Muscle of back (tissue), 13 donors: ENCODE data around the gene WDR55. TPM values are rescaled to one million over a fixed set of nuclear protein-coding genes. Genes with fewer than 3 reads are reported as not detected.
"Not testable (repeated sequence)": the region's sequence is repeated elsewhere in the genome, so short reads cannot be mapped to it uniquely, and the experiment has no call there.

ENCODE experiments used
- DNase-seq, 3 donors: peaks; one replicate each; pipeline versions ENCODE4 v3.0.0 to v3.0.0-alpha.2; 2013
- long read RNA-seq, 9 donors: transcript quantifications; one replicate each; lab custom pipeline, GENCODE V29; 2026
- polyA plus RNA-seq, 10 donors: library from polyadenylated mRNA; unstranded; fragments of 120-200 nt; gene quantifications; one replicate each; pipeline ENCODE4 v1.2.1, GENCODE V29; 2013; ENCODE audit not compliant: insufficient read length in 10 of 10

The WDR55 gene, protein sequence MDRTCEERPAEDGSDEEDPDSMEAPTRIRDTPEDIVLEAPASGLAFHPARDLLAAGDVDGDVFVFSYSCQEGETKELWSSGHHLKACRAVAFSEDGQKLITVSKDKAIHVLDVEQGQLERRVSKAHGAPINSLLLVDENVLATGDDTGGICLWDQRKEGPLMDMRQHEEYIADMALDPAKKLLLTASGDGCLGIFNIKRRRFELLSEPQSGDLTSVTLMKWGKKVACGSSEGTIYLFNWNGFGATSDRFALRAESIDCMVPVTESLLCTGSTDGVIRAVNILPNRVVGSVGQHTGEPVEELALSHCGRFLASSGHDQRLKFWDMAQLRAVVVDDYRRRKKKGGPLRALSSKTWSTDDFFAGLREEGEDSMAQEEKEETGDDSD
- 10 to 100 TPM; 10.9 to 16.2 (median 12.8) TPM for polyA plus RNA-seq
- long read RNA-seq, donor 1, full-length matches to known transcripts = 9 of 41 reads
- long read RNA-seq, donor 1, partial matches to known transcripts = 27 of 41 reads
- long read RNA-seq, donor 1, other reads (novel, unspliced or antisense) = 5 of 41 reads
- long read RNA-seq, donor 2, full-length matches to known transcripts = 1 of 15 reads
- long read RNA-seq, donor 2, partial matches to known transcripts = 14 of 15 reads
- long read RNA-seq, donor 2, other reads (novel, unspliced or antisense) = 0 of 15 reads
- long read RNA-seq, donor 3 = 0 reads
- long read RNA-seq, donor 4, full-length matches to known transcripts = 2 of 2 reads
- long read RNA-seq, donor 4, partial matches to known transcripts = 0 of 2 reads
- long read RNA-seq, donor 4, other reads (novel, unspliced or antisense) = 0 of 2 reads
- long read RNA-seq, donor 5, full-length matches to known transcripts = 3 of 18 reads
- long read RNA-seq, donor 5, partial matches to known transcripts = 5 of 18 reads
- long read RNA-seq, donor 5, other reads (novel, unspliced or antisense) = 10 of 18 reads
- long read RNA-seq, donor 6, full-length matches to known transcripts = 2 of 2 reads
- long read RNA-seq, donor 6, partial matches to known transcripts = 0 of 2 reads
- long read RNA-seq, donor 6, other reads (novel, unspliced or antisense) = 0 of 2 reads
- long read RNA-seq, donor 7 = 0 reads
- long read RNA-seq, donor 8, full-length matches to known transcripts = 1 of 1 reads
- long read RNA-seq, donor 8, partial matches to known transcripts = 0 of 1 reads
- long read RNA-seq, donor 8, other reads (novel, unspliced or antisense) = 0 of 1 reads
- long read RNA-seq, donor 9 = 0 reads

DNA sequence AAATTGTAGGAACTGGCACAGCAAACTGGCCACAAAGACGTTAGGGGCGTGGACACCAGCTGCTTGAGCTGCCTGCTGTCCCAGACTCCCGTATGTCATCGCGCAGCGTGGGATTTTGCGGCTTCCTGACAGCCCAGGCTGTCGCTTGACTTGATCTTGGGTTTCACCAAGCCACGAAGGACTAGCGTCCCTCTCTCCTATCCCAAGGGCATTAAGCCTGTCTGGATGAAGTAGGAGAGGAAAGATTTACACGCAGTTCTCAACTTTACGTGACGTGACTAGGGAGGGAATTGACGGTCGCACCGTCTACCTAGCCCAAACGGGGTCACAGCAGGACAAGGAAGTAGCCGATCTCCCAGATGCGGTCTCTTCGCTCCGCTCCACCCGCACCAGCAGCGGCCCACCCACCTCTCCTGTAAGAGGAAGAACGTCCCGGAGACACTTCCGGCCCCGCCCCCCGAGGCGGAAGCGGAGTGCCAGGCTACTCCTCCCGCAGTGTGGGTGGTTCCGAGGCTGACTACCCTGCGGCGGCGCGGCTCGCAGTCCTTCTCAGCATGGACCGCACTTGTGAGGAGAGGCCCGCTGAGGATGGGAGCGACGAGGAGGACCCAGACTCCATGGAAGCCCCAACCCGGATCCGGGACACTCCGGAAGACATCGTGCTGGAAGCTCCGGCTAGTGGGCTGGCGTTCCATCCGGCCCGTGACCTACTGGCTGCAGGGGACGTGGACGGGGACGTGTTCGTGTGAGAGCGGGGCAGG is at the start of gene WDR55:
Gene WDR55 (plus strand): TSS at position 546 of the 761 bp plus-strand sequence. CDS start 9 bp downstream, at position 555.
- DNase-seq = peak; percentile 90 to 97 (median 94)

DNA sequence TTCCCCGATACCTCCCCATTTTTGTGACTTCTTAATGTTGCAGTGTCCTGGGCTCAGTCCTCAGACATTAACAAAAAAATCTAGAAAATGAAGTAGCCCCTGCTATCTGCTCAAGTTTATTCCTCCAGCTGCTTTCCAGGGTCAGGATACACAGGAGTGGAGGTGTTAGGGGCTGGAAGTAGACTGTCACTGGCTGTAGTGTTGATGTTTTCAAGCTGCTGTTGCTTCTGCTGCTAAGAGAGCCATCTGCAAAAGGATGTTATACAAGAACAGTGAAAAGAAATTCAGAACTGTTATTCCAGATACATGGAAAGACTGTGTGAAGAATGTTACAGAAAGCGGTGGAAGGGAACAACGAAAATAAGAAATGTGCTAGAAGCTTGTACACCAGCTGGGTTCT is 42.4 kb upstream of the WDR55 start:
- DNase-seq = no peak

- DNase-seq = not testable (repeated sequence)
These were observed 41.6 kb upstream of the WDR55 start for GRCh38 chr5:140623061-140623460.

GRCh38 chr5:140624886-140625285 is 39.8 kb upstream of the WDR55 start:
- DNase-seq = not testable (repeated sequence)

DNA sequence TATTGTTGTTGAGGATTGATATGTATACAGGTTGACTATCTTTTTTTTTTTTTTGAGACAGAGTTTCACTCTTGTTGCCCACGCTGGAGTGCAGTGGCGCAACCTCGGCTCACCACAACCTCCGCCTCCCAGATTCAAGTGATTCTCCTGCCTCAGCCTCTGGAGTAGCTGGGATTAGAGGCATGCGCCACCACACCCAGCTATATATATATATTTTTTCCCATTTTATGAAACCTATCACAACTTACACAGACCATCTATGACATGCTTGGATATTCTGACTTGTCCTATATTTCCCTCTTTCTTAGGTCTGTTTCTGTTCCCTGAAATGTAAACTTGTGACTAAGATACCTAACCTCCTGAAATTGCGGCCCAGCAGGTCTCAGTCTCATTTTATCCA is 36.7 kb upstream of the WDR55 start:
- no peak for DNase-seq

- no peak for DNase-seq
These were observed 36.0 kb upstream of the WDR55 start for GRCh38 chr5:140628711-140629110.

- DNase-seq = no peak
These were observed 34.2 kb upstream of the WDR55 start for GRCh38 chr5:140630292-140631035.

DNA sequence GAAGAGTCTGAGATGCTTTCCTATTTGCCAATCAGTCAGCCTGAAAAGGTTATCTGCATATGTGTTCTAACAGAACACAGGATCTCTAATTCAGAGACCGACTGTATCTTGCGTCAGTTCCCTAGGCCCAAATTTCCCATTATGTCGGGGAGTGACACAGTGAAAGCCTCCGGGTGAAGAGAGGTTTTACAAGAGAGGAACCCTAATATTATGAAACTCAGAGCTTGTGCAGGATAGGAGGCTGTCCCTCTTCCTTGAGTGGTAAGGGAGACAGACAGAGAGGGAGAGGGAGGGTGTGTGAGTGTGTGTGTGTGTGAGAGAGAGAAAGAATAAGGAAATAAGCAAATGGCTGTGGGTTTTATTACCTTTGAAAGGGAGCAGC is 33.7 kb upstream of the WDR55 start:
- DNase-seq = no peak

DNA sequence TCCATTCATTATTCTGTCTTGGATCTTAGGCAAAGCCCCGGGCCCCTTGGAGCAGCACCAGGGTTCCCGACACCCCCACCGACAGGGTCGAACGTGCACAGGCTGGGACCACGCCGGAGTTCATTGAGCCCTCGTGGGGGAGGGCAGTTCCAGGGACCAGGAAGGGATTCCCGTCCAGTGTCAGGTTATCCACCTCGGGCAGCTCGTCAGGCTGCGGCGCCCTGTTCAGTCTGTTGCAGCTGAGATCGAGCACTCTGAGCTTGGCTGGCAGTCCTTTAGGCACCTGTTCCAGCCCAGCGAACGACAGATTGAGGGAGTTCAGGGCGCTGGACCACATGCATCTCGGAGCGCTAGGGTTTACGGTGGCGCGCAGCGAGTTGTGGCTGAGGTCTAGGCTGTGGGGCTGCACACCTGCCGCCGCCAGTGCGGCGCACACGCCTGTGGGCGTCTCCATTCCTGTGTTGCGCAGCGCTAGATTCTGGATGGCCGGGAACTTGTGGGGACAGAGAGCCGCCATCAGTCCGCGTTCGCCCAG is 32.8 kb upstream of the WDR55 start:
- DNase-seq = no peak

DNA sequence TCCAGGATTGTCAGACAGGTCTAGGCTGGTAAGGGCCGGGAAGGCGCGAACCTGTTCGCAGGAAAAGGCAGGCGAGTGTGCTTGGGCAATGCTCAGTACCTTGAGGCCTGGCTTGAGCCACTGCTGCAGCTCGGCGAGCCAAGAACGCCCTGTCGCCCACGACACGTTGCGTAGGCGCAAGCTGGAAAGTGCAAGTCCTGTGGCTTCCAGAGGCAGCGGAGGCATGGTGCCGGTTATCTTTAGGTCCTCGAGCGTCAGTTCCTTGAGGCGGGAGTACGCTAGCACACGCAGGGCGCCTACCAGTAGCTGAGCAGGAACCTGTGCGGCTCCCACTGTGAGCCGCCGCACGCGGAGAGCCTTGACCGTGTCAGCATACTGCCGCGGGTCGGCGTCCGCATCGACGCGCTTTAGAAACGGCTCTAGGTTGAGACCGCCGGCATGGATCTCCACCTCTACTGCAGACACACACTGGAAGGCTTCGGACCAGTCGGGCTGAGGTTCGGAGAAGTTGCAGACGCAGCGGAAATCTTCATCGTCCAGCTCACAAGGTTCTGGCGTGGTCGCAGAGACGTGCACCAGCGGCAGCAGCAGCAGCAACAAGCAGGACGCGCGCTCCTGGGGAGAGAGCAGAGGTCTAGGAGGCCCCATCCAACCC is 32.2 kb upstream of the WDR55 start:
- peak; percentile 12 to 77 (median 41) for DNase-seq

GRCh38 chr5:140633021-140633471 is 31.7 kb upstream of the WDR55 start, which contains the start of gene CD14:
Gene CD14, minus strand, starts transcription at chr5:140633175. Its CDS starts 104 bp downstream, at chr5:140633071.
- peak in 2 of 3 donors; percentile 11 to 40 for DNase-seq

DNA sequence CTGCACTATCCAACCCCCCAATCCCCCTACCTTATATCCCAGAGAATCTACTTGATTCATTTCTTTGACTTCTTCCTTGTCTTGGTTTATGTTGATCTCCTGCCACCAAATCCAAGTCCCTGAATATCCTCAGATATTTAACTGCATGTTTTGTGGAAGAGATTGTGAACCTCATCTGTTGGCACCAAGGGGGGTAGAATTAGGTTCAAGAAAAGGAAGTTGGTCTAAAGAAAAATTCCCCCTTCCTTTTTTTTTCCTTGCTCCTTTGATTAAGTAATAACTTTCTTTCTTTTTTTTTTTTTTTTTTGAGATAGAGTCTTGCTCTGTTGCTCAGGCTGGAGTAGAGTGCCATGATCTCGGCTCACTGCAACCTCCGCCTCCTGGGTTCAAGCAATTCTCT is 31.2 kb upstream of the WDR55 start:
- no peak for DNase-seq

- DNase-seq = no peak
These were observed 30.6 kb upstream of the WDR55 start for GRCh38 chr5:140634103-140634502.

GRCh38 chr5:140635291-140636257 is 29.1 kb upstream of the WDR55 start:
- DNase-seq = no peak

GRCh38 chr5:140637371-140638100 is 27.2 kb upstream of the WDR55 start:
- no peak for DNase-seq

DNA sequence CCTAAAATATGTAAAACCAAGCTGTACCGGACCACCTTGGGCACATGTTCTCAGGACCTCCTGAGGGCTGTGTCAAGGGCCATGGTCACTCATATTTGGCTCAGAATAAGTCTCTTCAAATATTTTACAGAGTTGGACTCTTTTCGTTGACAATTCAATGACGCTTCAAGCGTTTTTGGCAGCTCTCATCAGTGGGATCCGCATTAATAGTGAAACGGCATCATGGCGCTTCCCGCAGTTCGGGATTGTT is 25.9 kb upstream of the WDR55 start:
- DNase-seq = not testable (repeated sequence)

- DNase-seq = peak; percentile 93 to 97 (median 94)
These were observed 25.3 kb upstream of the WDR55 start, which contains the start of gene TMCO6 for GRCh38 chr5:140639148-140639981. Gene TMCO6, plus strand, starts transcription at chr5:140639451. Its CDS starts 77 bp downstream, at chr5:140639528.
